LNCaP clone FGC (cell line): ENCODE measurements around the gene TGOLN2.
"Not testable (repeated sequence)": the region's sequence is repeated elsewhere in the genome, so short reads cannot be mapped to it uniquely, and the experiment has no call there.

Experiments used
- DNase-seq: peaks from one replicate; pipeline ENCODE4 v3.0.0-alpha.2; 2011; ENCODE audit warnings: low read depth
- H3K4me3 ChIP-seq: 2 replicates; pipeline ENCODE4 v1.5.1; 2011; ENCODE audit warnings: mild to moderate bottlenecking, low read depth, low read length, control low read depth
- TF ChIP-seq, protein P1 (sequence below): IDR thresholded peaks from 2 replicates; pipeline ENCODE4 v1.5.1; 2012; ENCODE audit warnings: mild to moderate bottlenecking; ENCODE audit not compliant: control insufficient read depth, insufficient read depth; ENCODE audit errors: extremely low read depth

Gene TGOLN2

DNA sequence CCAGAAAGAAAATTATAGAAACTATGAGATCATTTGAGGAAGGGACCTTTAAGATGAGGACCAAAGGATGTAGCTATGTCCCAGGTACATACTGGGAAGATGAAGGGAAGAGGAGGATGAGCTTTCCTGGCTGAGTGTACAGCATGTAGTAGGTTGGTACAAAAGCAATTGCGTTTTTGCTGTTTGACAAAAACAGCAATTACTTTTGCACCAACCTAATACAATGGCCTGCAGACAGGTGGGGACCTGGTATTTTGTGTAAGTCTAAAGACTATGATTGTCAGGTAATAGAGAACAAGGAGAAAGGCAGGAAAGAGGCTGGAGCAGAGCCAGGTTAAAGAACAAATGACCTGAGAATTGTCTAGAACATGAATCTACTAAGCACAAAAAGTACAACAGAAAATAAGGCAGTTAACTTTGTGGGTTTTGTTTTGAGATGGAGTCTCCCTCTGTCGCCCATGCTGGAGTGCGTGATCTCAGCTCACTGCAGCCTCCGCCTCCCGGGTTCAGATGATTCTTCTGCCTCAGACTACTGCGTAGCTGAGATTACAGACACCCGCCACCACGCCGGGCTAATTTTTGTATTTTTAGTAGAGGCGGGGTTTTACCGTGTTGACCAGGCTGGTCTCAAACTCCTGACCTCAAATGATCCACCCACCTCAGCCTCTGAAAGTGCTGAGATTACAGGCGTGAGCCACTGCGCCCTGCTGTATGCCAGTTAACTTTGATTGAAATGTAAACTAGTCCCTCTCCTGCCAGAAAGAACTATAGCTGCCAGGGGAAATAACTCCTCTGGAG, 3.2 kb upstream of the TGOLN2 start:
- no peak for DNase-seq
- H3K4me3 ChIP-seq = no peak overlapping the region
- TF ChIP-seq, protein P1, sequence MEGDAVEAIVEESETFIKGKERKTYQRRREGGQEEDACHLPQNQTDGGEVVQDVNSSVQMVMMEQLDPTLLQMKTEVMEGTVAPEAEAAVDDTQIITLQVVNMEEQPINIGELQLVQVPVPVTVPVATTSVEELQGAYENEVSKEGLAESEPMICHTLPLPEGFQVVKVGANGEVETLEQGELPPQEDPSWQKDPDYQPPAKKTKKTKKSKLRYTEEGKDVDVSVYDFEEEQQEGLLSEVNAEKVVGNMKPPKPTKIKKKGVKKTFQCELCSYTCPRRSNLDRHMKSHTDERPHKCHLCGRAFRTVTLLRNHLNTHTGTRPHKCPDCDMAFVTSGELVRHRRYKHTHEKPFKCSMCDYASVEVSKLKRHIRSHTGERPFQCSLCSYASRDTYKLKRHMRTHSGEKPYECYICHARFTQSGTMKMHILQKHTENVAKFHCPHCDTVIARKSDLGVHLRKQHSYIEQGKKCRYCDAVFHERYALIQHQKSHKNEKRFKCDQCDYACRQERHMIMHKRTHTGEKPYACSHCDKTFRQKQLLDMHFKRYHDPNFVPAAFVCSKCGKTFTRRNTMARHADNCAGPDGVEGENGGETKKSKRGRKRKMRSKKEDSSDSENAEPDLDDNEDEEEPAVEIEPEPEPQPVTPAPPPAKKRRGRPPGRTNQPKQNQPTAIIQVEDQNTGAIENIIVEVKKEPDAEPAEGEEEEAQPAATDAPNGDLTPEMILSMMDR = no peak

DNA sequence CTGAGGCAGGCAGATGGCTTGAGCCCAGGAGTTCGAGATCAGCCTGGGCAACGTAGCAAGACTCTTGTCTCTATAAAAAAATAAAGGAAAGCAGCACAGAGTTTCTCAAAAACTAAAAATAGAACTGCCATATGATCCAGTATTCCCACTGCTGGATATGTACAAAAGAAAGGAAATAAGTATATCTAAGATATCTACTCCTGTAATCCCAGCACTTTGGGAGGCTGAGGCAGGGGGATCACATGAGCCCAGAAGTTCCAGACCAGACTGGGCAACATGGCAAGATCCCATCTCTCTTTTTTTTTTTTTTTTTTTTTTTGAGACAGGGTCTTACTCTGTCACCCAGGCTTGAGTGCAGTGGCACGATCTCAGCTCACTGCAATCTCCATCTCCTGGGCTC, 1.9 kb upstream of the TGOLN2 start:
- DNase-seq = not testable (repeated sequence)

DNA sequence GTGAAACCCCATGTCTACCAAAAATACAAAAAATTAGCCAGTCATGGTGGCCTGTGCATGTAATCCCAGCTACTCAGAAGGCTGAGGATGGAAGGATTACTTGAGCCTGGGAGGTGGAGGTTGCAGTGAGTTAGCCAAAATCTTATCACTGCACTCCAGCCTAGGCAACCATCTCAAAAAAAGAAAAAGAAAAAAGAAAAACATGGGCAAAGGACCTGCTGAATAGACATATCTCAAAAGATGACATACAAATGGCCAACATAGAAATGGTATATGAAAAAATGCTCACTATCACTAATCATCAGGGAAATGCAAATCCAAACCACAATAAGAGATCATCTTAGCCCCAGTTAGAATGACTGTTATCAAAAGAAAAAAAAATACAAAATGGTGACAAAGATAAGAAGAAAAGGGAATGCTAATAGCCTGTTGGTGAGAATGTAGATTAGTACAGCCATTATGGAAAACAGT, 1.4 kb upstream of the TGOLN2 start:
- no peak for DNase-seq
- H3K4me3 ChIP-seq = no peak overlapping the region; the same call in 1 of the 2 replicates
- TF ChIP-seq, protein P1 = no peak

More for the DNA sequence above, 1.9 kb upstream of the TGOLN2 start:
- not testable (repeated sequence) for H3K4me3 ChIP-seq

DNA sequence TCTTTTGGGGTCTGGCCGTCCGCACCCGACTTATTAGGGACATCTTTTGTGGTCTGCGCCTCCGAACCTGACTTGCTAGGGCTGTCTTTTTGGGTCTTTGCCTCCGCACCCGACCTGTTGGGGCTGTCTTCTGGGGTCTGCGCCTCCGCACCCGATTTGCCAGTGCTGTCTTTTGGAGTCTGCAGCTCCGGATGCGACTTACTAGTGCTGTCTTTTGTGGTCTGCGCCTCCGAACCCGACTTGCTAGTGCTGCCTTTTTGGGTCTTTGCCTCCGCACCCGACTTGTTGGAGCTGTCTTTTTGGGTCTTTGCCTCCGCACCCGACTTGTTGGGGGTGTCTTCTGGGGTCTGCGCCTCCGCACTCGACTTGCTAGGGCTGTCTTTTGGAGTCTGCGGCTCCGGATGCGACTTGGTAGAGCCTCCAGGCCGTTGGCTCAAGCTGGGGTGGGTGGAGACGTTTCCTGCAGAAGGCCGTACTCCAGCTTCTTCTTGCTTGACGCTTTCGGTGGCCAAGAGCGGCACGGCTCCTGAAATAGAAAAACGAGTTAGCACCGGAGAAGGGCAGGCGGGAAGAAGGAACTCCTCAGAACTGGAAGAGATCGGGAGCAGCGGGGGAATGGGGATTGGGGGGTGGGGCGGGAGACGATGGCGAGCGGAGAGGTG, 498 bp downstream of the TGOLN2 start:
- no peak for DNase-seq
- TF ChIP-seq, protein P1 = no peak

DNA sequence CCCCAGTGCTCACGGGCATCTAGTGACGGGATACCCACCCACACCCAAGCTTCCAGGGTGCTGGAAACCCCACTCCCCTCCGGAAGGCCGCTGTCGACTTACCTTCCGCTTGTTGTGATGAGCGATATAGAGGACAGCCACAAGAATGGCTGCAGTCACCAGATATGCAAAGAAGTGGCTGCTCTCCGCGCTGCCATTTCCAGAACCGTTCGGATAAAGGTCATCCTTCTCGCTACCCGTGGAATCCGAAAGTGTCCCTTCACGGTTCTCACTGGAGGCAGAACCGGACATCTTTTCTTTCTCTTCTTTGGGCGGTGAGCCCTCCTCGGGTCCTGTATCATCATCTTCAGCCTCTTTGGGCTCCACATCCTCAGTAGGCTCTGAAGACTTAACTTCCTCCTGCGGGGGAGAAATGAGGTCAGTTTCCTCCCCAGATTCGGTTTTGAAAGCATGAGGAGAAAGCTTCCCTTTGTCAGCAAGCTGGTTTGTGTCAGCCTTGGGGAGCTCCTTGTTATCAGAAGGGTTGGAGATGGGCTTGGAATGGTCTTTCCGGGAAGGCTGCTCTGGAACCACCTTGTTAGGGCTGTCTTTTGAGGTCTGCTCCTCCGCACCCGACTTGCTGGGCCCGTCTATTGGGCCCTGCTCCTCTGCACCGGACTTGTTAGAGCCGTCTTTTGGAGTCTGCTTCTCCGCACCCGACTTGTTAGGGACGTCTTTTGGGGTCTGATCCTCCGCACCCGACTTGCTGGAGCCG, 1.2 kb downstream of the TGOLN2 start:
- peak overlapping the region; percentile 81 for H3K4me3 ChIP-seq
- TF ChIP-seq, protein P1 = no peak
- DNase-seq = no peak

More for the DNA sequence above, 498 bp downstream of the TGOLN2 start:
- peak overlapping the region; percentile 81 for H3K4me3 ChIP-seq

DNA sequence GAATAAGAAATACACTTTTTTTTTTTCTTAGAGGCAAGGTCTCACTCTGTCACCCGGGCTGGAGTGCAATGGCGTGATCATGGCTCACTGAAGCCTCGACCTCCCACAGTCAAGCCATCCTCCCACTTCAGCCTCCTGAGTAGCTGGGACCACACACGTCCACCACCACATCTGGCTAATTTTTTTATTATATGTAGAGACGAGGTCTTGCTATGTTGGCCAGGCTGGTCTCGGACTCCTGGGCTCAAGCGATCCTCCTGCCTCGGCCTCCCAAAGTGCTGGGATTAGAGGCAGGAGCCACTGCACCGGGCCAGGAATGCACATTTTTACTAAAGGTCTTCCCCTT, 2.4 kb downstream of the TGOLN2 start:
- H3K4me3 ChIP-seq = no peak overlapping the region
- TF ChIP-seq, protein P1 = no peak
- no peak for DNase-seq
